ENCODE results near the gene FEZF2. TPM values are rescaled to one million over a fixed set of nuclear protein-coding genes. Genes with fewer than 3 reads are reported as not detected.

FEZF2 gene
- total RNA-seq, 1 experiment from 2014 or later: not detected

- intact Hi-C loops (cut with micrococcal nuclease; ENCODE audit: unreplicated experiment): no loop called here
- no TSS peak for BruUV-seq (replicated peaks)
- POLR2A ChIA-PET (ENCODE audit: low non-redundant PET): no interaction called here
- Histone ChIP-seq H3K4me3 (ENCODE audit: low read depth, low read length, poor library complexity, severe bottlenecking) (no peak overlapping the region), H3K4me1 (ENCODE audit: insufficient read depth, low read length, poor library complexity, severe bottlenecking) (no peaks in the 10 kb centered on the region), H3K27me3 (replicated peaks; ENCODE audit: insufficient read depth, low read depth, low read length, poor library complexity) (no peaks in the 10 kb centered on the region), H3K9me3 (ENCODE audit: low read depth, low read length, poor library complexity, severe bottlenecking) (no peaks in the 10 kb centered on the region), H3K36me3 (ENCODE audit: insufficient read depth, low read length, poor library complexity, severe bottlenecking) (no peaks in the 10 kb centered on the region), H3K27ac (ENCODE audit: low read depth, low read length, poor library complexity, severe bottlenecking) (no peak overlapping the region)
- CTCF ChIA-PET: no interaction called here
- DNase-seq (ENCODE audit: low spot score): no peak
- TF ChIP-seq CTCF (conservative IDR thresholded peaks at IDR 0.05; ENCODE audit: low read depth, low read length) (no peak), EZH2 (IDR thresholded peaks at IDR 0.05; ENCODE audit: borderline replicate concordance, low read depth, low read length, poor library complexity, severe bottlenecking) (no peak)
Observed at GRCh38 chr3:62406945-62407344, 33.6 kb upstream of the FEZF2 start.

GRCh38 chr3:62405566-62405965 lies 32.2 kb upstream of the FEZF2 start:
- CTCF ChIA-PET: no interaction called here
- no peak for DNase-seq (ENCODE audit: low spot score)
- intact Hi-C loops (cut with micrococcal nuclease; ENCODE audit: unreplicated experiment): no loop called here
- POLR2A ChIA-PET (ENCODE audit: low non-redundant PET): no interaction called here
- Histone ChIP-seq H3K4me1 (ENCODE audit: insufficient read depth, low read length, poor library complexity, severe bottlenecking) (no peaks in the 10 kb centered on the region), H3K9me3 (ENCODE audit: low read depth, low read length, poor library complexity, severe bottlenecking) (no peaks in the 10 kb centered on the region), H3K36me3 (ENCODE audit: insufficient read depth, low read length, poor library complexity, severe bottlenecking) (no peaks in the 10 kb centered on the region), H3K4me3 (ENCODE audit: low read depth, low read length, poor library complexity, severe bottlenecking) (no peak overlapping the region), H3K27me3 (replicated peaks; ENCODE audit: insufficient read depth, low read depth, low read length, poor library complexity) (no peaks in the 10 kb centered on the region), H3K27ac (ENCODE audit: low read depth, low read length, poor library complexity, severe bottlenecking) (no peak overlapping the region)
- BruUV-seq (replicated peaks): no TSS peak
- no peak for TF ChIP-seq EZH2 (IDR thresholded peaks at IDR 0.05; ENCODE audit: borderline replicate concordance, low read depth, low read length, poor library complexity, severe bottlenecking)

GRCh38 chr3:62405135-62405534 lies 31.8 kb upstream of the FEZF2 start:
- H3K4me3 ChIP-seq (ENCODE audit: low read depth, low read length, poor library complexity, severe bottlenecking): no peak overlapping the region
- H3K27me3 ChIP-seq (replicated peaks; ENCODE audit: insufficient read depth, low read depth, low read length, poor library complexity): no peaks in the 10 kb centered on the region
- intact Hi-C loops (cut with micrococcal nuclease; ENCODE audit: unreplicated experiment): no loop called here
- DNase-seq (ENCODE audit: low spot score): no peak
- no peak for TF ChIP-seq CTCF (conservative IDR thresholded peaks at IDR 0.05; ENCODE audit: low read depth, low read length)
- no peak for TF ChIP-seq EZH2 (IDR thresholded peaks at IDR 0.05; ENCODE audit: borderline replicate concordance, low read depth, low read length, poor library complexity, severe bottlenecking)
- H3K9me3 ChIP-seq (ENCODE audit: low read depth, low read length, poor library complexity, severe bottlenecking): no peaks in the 10 kb centered on the region
- ChIA-PET CTCF (no interaction called here), POLR2A (ENCODE audit: low non-redundant PET) (no interaction called here)
- H3K36me3 ChIP-seq (ENCODE audit: insufficient read depth, low read length, poor library complexity, severe bottlenecking): no peaks in the 10 kb centered on the region
- H3K4me1 ChIP-seq (ENCODE audit: insufficient read depth, low read length, poor library complexity, severe bottlenecking): no peaks in the 10 kb centered on the region
- H3K27ac ChIP-seq (ENCODE audit: low read depth, low read length, poor library complexity, severe bottlenecking): no peak overlapping the region
- BruUV-seq (replicated peaks): no TSS peak

- no TSS peak for BruUV-seq (replicated peaks)
- Histone ChIP-seq H3K27ac (ENCODE audit: low read depth, low read length, poor library complexity, severe bottlenecking) (no peak overlapping the region), H3K9me3 (ENCODE audit: low read depth, low read length, poor library complexity, severe bottlenecking) (no peaks in the 10 kb centered on the region), H3K27me3 (replicated peaks; ENCODE audit: insufficient read depth, low read depth, low read length, poor library complexity) (no peaks in the 10 kb centered on the region), H3K36me3 (ENCODE audit: insufficient read depth, low read length, poor library complexity, severe bottlenecking) (no peaks in the 10 kb centered on the region), H3K4me1 (ENCODE audit: insufficient read depth, low read length, poor library complexity, severe bottlenecking) (no peaks in the 10 kb centered on the region), H3K4me3 (ENCODE audit: low read depth, low read length, poor library complexity, severe bottlenecking) (no peak overlapping the region)
- no peak for TF ChIP-seq CTCF (conservative IDR thresholded peaks at IDR 0.05; ENCODE audit: low read depth, low read length)
- no peak for TF ChIP-seq EZH2 (IDR thresholded peaks at IDR 0.05; ENCODE audit: borderline replicate concordance, low read depth, low read length, poor library complexity, severe bottlenecking)
- DNase-seq (ENCODE audit: low spot score): no peak
- intact Hi-C loops (cut with micrococcal nuclease; ENCODE audit: unreplicated experiment): no loop called here
- ChIA-PET CTCF (no interaction called here), POLR2A (ENCODE audit: low non-redundant PET) (no interaction called here)
Observed at GRCh38 chr3:62404321-62404720, 31.0 kb upstream of the FEZF2 start.
